Measurements from ENCODE around the gene PDCD1.

Gene PDCD1

DNA sequence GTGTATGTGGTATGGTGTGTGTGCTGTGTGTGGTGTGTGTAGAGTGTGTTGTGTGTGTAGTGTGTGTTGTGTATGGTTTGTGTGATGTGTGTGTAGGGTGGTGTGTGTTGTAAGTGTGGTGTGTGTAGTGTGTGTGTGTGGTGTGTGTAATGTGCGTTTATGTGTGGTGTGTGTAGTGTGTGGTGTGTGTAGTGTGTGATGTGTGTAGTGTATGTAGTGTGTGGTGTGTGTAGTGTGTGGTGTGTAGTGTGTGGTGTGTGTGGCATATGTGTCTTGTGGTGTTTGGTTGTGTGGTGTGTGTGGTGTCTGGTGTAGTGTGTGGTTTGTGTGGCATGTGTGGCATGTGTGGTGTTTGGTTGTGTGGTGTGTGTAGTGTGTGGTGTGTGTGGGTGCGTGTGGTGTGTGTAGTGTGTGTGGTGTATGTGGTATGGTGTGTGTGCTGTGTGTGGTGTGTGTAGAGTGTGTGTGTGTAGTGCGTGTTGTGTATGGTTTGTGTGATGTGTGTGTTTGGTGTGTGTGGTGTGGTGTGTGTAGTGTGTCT lies 6.8 kb upstream of the PDCD1 start:
- DNase-seq (ENCODE audit: low read depth in 2 of 2): no peak

DNA sequence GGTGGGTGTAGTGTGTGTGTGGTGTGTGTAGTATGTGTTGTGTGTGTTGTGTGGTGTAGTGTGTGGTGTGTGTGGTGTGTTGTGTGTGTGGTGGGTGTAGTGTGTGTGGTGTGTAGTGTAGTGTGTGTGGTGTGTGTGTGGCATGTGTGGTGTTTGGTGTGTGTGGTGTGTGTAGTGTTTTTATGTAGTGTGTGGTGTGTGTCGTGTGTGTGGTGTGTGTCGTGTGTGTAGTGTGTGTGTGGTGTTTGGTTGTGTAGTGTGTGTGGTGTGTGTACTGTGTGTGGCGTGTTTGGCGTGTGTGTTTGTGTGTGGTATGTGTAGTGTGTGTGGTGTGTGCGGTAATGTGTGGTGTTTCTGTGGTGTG lies 6.1 kb upstream of the PDCD1 start:
- no peak for DNase-seq (ENCODE audit: low read depth in 2 of 2)

DNA sequence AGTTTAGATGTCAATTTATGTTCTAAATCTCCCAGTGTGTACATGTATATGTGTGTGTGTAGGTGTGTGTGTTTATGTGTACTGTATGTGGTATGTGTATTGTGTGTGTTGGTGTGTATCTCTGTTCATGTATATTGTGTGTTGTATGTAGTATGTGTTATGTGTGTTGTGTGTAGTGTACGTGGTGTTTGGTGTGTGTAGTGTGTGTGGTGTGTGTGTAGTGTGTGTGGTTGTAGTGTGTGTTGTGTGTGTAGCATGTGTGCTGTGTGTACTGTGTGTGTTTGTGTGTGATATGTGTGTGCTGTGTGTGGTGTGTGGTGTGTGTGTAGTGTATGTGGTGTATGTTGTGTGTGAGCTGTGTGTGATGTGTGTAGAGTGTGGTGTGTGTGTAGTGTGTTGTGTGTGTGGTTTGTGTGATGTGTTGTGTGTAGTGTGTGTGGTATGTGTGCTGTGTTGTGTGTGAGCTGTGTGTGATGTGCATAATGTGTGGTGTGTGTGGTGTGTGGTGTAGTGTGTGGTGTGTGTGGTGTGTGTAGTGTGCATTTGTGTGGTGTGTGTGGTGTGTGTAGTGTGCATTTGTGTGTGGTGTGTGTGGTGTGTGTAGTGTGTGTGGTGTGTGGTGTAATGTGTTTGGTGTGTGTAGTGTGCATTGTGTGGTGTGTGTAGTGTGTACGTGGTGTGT lies 5.6 kb upstream of the PDCD1 start:
- no peak for DNase-seq (ENCODE audit: low read depth in 2 of 2)

DNA sequence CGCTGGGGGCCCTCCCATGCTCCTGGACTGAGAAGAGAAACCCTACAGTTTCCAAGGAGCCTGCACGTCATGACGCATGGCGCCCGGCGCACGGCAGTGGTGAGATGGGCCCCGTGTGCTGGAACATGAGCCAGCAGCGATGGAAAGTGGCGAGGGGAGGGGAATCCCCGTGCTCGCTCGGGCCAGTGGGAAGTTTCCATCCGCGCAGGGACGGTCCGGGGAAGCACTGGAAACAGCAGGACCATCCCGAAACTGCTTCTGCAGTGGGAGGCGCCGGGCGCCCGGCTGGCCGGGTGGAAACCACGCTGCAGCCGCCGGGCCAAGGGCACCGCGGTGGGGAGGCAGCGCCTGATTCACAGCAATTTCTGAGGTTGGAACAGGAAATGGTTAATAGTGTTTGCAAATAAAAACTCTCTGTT lies 4.9 kb upstream of the PDCD1 start:
- no peak for DNase-seq (ENCODE audit: low read depth in 2 of 2)

DNA sequence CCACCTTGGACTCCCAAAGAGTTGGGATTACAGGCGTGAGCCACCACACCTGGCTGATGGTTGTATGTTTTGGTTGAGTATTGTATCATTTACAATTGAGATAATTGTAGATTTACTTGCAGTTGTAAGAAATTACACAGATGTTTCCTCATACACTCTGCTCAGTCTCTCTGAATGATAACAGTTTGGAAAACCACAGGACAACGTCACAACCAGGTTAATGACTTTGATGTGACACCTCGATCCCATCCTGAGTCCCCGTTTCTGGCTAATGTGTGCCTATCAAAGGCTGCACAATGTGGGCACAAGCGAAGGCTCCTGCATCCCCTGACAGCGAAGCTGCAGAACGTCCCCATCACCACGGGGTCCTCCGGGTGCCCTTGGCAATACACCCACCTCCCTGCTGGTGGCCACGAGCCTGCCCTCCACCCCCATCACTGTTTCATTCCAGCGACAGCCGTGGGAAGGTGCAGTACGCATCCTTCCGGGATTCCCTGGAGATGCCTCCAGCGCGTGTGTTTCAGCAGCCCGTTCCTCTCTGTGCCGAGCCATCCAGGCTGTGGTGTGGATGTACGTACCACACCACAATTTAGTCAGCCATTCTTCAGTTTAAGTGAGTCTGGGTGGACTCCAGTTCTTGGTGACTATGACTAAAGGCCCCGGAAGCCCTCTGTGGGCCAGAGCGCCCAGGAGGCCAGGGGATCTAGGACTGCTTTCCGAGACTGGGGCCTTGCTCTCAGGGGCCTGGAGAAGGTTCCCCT lies 4.3 kb upstream of the PDCD1 start:
- DNase-seq (ENCODE audit: low read depth in 2 of 2): no peak

DNA sequence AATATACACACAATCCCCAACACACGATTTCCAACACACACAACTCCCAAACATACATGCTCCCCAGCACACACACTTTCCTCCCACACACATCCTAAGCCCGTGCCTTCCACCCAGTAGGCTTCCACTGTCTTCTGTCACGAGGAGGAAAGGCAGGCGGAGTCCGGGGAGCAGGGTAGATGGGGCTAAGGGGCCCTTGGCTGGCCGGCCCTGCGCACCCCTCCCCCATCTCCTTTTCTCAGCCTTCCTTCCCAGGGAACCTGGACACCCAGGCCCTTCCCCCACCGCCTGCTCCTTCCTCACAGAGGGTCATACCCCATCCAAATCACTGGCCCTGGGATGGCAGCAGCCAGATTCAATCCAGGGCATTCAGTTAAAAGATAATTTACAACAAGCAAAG lies 3.4 kb upstream of the PDCD1 start:
- no peak for DNase-seq (ENCODE audit: low read depth in 2 of 2)

DNA sequence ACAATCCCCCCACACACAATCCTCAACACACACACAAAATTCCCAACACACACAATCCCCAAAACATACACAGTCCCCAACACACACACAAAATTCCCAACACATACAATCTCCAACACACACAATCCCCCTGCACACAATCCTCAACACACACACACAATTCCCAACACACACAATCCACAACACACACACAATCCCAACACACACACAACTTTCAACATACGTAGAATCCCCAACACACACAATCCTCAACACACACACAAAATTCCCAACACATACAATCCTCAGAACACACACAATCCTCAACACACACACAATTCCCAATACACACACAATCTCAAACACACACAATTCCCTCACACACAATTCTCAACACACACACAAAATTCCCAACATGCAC lies 2.6 kb upstream of the PDCD1 start:
- no peak for DNase-seq (ENCODE audit: low read depth in 2 of 2)

DNA sequence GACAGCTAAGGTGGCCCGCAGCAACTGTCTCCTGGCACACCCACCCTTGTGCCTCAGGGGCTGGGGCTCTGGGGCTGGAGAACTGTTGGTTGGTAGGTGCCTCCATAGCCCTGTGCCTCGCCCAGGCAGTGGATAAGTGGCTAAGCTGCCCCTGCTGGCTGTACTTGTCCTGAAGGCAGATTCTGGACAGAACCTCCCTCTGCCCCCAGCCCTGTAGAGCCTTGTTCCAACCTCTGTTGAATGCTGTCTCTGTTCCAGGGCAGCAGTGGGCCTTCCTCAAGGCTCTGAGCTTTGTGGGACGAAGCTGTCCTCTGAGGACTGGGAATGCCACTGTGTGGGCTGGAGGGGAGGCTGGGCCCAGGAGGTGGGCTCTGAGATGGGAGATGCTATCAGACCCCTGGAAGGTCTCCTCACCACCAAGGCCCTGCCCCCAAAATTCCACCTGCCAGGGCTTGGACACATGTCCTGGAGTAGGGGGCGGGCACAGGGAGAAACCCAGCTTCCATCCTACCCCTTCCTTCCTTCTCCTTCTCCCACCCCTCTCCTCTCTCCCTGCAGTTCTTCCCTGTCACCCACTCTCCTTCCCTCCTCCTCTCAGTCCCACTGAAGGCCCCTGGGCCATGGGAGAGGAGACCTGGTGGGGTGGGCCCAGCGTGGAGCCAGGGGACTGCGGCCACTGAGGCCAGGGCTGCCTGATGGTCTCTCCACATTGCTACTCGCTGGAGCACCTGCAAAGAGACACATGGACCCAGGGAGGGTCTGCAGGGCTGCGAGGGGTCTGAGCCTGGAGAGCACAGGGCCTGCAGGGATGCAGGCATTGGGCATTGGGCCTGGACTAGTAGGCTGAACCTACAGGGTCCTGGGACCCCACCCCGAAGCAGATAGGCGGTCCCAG lies 1.7 kb upstream of the PDCD1 start:
- DNase-seq (ENCODE audit: low read depth in 2 of 2): no peak

DNA sequence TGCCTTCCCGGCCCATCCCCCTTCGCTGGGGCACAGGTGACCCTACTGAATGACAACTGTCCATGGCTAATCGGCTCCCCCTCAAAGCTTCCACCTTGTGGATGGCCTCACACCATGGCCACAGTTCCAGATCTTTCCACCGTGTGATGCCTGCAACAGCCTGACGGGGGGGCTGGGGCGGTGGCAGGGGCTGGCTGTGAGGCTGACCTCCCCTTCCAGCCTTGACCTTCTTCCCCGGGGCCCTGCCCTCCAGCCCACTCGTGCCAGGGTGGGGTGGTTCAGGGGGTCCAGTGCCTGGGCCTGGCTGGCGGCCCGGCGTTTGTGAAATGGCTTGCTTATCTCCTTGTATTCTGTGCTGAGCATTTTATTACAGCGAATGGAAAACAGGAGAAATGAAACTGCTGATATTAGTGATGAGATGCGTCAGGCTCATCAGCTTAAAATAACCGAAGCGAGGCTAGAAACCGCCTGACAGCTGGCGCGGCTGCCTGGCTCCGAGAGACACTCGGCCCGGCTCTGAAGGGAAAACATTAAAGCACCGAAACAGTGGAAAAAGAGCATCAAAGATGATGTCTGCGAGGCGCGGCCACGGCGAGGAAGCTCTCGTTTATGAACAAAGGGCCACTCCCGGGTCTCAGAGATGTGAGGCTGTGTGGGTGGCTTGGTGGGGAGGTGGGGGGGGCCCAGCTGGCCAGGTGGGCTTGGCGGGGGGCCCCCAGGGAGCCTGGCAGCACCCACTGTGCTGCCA lies 916 bp upstream of the PDCD1 start:
- peak; percentile 48 to 65 for DNase-seq (ENCODE audit: low read depth in 2 of 2)

DNA sequence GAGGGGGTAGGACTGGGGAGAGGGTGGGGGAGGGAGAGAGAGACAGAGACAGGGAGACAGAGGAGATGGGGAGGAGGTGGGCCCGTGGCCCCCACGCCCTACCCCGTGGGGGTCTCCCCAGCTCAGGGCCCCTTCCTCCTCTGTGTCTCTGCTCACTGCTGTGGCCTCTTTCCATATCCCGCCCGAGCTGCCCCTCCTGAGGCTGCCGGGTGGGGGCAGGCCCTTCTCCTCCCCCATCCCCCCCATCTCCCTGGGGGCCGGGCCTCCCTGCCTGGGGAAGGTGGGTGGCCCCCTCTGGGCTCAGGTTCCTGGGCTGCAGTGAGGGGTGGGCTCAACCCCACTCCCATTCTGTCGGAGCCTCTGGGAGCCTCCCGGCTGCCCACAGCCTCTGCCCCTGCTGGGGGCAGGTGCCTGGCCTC lies 332 bp upstream of the PDCD1 start:
- DNase-seq (ENCODE audit: low read depth in 2 of 2): no peak

DNA sequence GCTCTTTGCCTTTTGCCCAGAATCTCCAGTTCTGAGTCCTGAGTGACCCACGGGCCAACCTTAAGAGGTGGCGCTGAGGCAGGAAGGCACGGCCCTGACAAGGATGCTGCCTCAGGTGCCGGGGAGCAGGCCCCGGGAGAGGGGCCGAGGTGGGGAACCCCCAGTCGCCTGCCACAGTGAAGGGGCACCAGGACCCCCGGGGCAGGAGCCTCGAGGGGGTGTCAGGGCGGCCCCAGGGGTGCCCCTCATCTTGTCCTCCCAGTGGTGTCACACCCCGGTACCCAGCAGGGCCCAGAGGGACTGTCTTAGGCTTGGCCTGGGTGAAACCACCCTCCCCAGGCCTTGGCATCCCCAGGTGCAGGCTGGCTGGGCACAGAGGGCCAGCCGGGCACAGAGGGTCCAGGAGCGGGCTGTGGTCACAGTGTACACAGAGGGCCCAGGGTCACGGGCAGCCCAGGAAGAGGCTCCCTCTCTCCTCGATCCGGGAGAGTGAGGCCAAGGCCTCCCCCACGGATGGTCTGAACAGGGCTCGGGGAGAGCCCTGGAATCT lies 1.0 kb downstream of the PDCD1 start:
- DNase-seq (ENCODE audit: low read depth in 2 of 2): no peak

DNA sequence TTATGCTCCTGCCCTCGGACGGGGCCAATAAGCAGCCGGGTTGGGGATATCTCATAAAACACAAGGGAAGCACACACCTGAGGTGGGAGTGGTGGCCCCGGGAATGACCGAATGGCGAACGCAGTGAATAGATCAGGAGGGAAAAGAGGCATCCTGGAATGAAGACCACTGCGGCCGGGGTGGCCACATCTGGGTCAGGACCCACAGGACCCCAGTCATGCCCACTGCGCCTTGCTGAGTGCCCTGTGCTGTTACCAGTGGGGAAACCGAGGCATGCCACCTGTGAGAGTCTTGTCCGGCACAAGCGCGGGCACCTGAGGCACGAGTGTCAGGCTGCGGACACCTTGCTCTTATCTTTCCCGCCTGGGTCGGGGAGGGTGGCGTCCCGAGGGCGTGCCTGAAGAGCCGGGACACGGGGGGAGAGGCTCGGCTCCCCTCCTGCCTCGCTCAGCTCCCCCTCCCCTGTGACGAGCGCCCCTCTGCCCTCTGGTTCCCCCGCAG lies 1.6 kb downstream of the PDCD1 start:
- no peak for DNase-seq (ENCODE audit: low read depth in 2 of 2)

DNA sequence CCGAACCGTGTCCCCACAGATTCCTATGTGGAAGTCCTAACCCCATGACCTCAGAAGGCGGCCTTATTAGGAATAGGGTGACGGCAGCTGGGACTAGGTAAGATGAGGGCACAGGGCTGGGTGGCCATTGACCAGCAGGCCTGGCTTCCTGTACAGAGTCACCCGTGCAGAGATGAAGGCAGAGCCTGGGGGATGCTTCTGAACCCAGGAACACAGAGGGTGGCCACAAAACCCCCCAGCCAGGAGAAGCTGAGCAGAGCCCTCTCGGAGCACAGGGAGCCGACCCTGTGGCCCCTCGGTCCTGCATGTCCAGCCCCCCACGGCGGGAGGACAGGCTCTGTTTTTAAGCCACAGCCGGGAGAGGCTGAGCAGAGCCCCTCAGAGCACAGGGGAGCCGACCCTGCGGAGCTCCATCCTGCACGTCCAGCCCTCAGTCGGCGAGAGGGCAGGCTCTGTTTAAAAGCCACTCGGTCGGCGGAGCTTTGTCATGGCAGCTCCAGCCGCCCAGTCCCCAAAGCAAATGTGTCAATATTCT lies 2.7 kb downstream of the PDCD1 start:
- no peak for DNase-seq (ENCODE audit: low read depth in 2 of 2)

DNA sequence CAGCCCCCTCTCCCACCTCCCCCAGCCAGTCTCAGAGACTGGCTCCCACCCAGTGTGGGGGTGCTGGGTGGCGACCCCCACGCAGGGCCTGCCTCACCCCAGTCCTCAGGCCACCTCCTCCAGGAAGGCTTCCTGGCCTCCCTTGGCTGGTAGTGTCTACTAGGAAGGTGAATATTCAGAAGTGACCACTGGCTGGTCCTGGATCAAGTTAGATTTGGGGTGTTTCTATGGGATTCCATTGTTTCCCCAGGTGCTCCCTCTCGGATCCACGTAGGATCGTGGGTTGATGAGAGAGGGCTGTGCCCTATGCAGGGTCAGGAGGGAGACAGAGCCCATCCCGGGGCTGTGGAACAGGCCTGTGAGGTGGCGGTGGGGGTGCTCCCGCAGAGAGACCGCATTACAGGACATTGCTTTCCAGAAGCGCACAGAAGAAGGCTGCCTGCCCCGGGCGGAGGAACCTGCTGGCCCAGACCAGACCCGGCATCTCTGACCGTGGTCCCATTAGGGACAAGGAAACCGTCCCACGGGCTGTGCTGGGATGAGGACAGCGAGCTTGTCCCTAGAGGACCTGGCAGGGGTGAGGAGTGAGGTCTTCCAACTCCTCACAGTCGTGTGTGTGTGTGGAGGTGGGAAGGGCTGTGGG lies 3.3 kb downstream of the PDCD1 start:
- no peak for DNase-seq (ENCODE audit: low read depth in 2 of 2)

DNA sequence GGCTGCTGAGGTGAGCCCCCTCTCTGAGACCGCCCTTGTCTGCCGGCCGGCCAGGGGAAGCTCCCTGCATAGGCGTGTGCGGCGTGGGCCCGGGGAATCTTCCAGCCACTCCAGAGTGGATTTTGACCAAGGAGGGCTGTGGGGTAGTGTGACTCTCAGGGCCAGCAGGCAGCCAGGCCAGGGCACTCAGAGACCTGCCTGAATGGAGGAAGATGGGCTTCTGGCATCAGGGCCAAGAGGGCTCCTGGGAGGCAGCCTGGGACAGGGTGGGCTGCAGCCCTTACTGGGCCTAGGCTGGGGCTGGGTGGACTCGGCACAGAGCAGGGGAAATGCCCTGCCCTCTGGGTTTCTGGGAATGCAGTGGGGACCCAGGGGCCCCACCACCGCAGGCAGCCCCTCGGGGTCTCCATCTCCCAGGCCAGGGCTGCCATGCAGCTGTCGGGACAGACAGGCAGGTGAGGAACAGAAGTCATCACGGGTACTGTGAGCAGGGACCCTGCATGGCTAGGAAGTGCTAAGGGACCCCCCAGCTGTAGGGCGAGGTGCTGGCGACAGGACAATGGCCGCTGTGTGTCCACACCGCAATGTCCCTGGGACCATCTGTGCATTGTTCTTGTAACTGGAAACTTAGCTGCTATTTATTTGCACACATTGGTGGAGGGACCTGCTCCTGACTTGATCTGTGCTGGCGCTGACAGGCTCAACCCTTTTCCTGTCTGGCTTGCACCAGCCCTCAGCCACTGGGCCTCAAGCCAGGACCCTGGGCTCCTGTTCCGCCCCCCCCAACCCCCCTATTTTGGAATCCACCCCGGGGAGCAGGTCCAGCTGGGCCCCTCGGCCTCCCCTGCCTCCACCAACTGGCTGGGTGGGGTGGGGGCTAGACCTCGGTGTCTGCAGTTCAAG lies 4.1 kb downstream of the PDCD1 start:
- no peak for DNase-seq (ENCODE audit: low read depth in 2 of 2)

DNA sequence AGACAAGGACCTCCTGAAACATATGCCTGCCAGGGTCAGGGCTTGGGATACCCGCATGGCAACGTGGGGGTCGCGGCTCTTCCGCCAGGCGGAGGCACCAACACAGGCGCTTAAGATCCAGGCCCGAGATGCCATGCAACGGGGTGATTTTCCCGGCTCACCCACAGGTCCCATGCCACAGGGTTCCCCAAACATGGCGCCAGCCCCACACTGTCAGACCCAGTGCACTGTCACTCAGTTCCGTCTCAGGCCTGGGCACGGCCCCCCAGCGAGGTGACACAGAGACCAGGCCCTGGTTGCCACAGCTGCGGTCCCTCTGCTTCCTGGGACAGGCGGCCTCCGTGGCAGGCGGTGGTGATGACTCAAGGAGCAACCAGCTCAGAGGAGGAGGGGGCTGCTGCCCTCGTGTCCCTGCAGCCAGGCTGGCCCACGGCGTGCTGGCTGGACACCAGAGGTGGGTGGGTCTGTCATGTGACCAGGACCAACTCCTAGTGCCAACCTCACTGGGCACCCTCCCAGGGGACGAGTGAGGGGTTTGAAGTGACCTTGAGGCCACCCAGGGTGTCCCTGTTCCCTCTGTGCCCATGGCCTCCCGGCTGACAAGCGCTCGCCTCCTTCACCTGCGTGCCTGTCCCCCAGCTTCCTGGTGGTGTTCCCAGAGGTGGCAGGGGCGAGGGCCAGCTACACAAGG lies 4.9 kb downstream of the PDCD1 start:
- DNase-seq (ENCODE audit: low read depth in 2 of 2): no peak

DNA sequence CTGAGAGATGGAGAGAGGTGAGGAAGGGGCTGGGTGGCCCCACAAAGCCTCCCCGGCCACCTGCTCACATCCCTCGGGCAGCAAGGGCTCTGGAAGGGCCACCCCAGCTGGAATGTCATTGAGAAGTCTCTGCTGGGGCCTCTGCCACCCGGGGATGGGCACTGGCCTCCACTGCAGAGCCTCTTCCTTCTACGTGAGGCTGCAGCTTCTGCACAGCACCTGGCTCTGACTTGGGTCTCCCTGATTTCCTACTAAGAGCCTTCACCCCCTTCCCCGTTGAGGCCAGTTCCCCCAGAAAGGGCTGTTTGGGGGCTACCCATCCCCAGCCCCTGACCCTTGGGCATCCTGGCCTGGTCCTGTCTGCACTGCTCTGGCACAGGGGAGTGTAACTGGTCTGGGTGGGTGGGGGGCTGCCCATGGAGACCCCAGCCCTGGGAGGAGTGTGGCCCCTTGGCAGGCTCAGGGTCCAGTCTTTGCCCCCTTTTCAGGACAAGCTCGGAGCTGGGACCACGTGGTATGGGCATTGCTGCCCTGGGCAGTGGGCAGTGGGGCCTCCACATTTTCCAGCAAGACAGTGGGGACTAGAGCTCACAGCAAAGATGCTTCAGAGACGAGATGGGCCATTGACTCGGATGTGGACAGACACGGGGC lies 5.6 kb downstream of the PDCD1 start:
- DNase-seq (ENCODE audit: low read depth in 2 of 2): no peak

Data from activated CD8-positive, alpha-beta memory T cell treated with anti-CD3 and anti-CD28 coated beads for 4 hours (primary cell).